NT2/D1 (cell line): ENCODE results near the gene SLC25A33.

Experiments used
- YY1 ChIP-seq: IDR thresholded peaks from 2 replicates; pipeline ENCODE4 v1.6.1; 2011; ENCODE audit not compliant: insufficient read length, insufficient read depth
- ZNF274 ChIP-seq: IDR thresholded peaks from 2 replicates; pipeline ENCODE4 v1.6.1; 2011; ENCODE audit warnings: mild to moderate bottlenecking, low read depth, low read length

- TF ChIP-seq YY1 (no peak), ZNF274 (no peak)
Observed at GRCh38 chr1:9506901-9507300, 32.4 kb upstream of the SLC25A33 start.
